Measurements from ENCODE around the gene GJA3. TPM values are rescaled to one million over a fixed set of nuclear protein-coding genes. Genes with fewer than 3 reads are reported as not detected.

GJA3 gene
- total RNA-seq, 1 experiment from 2014 or later: 0.92 TPM

GRCh38 chr13:20195801-20196200 lies 34.9 kb upstream of the GJA3 start:
- H3T11ph ChIP-seq (ENCODE audit: low read length): no peak overlapping the region
- H2AFZ ChIP-seq (ENCODE audit: low read length): no peak overlapping the region
- no peak overlapping the region for H3K4me2 ChIP-seq (ENCODE audit: insufficient read depth, insufficient read length, low read length)
- no peak overlapping the region for H3K56ac ChIP-seq (ENCODE audit: insufficient read length, low read depth, low read length)
- H3K23me2 ChIP-seq (ENCODE audit: insufficient read length, low read depth, low read length, poor library complexity, severe bottlenecking): peaks cover 18% of the 10 kb centered on the region
- no peaks in the 10 kb centered on the region for H3K79me2 ChIP-seq (ENCODE audit: insufficient read depth, low read length)
- H3K4me1 ChIP-seq (ENCODE audit: insufficient read depth, low read length): no peaks in the 10 kb centered on the region
- H3K36me3 Mint-ChIP-seq (ENCODE audit: insufficient read depth in 1 of 3, low read depth in 3 of 3): no peaks in the 10 kb centered on the region
- H4K91ac ChIP-seq (ENCODE audit: insufficient read length, low read depth, low read length): no peak overlapping the region
- WGBS (ENCODE audit: extremely low coverage, insufficient read length, low lambda C conversion rate): no CpG with 5 or more reads among the region's 8 CpGs
- H3K9ac ChIP-seq (ENCODE audit: extremely low read depth, insufficient read length, low read length): no peak overlapping the region
- no peak overlapping the region for H3K14ac ChIP-seq (ENCODE audit: insufficient read depth, low read length)
- no peak overlapping the region for H2BK5ac ChIP-seq (ENCODE audit: insufficient read length, low read length)
- no peak overlapping the region for H4K5ac ChIP-seq (ENCODE audit: insufficient read length, low read depth, low read length)
- no peaks in the 10 kb centered on the region for H3K79me1 ChIP-seq (ENCODE audit: insufficient read depth, low read depth, low read length, poor library complexity, severe bottlenecking)
- peaks cover 39% of the 10 kb centered on the region for H3K27me3 ChIP-seq (ENCODE audit: insufficient read depth, low read length)
- H2AK5ac ChIP-seq (ENCODE audit: insufficient read length, low read length): no peak overlapping the region
- no peaks in the 10 kb centered on the region for H3K9me3 ChIP-seq (ENCODE audit: control insufficient read depth, low read depth, low read length)
- H3K23ac ChIP-seq (ENCODE audit: insufficient read length, low read depth, low read length): no peak overlapping the region
- no peak overlapping the region for H2BK12ac ChIP-seq (ENCODE audit: insufficient read length, low read depth, low read length)
- H3K4me1 Mint-ChIP-seq: peaks cover 11 to 25% of the 10 kb centered on the region in 2 experiments
- no peak overlapping the region for H4K8ac ChIP-seq (replicated peaks; ENCODE audit: insufficient read length, low read depth, low read length)
- H3K27ac ChIP-seq (ENCODE audit: insufficient read length, low read depth, low read length): no peak overlapping the region
- TF ChIP-seq CTCF (conservative IDR thresholded peaks at IDR 0.05): no peak
- H2BK20ac ChIP-seq (ENCODE audit: low read depth, low read length, poor library complexity, severe bottlenecking): no peak overlapping the region
- peaks cover 68% of the 10 kb centered on the region for H3K27me3 Mint-ChIP-seq (ENCODE audit: low read depth)
- H3K4me3 Mint-ChIP-seq: no peak overlapping the region
- no peaks in the 10 kb centered on the region for H4K20me1 ChIP-seq (ENCODE audit: control insufficient read depth, insufficient read depth, insufficient read length)
- no peak overlapping the region for H3K18ac ChIP-seq (ENCODE audit: insufficient read length, low read depth, low read length)
- H2BK15ac ChIP-seq (ENCODE audit: low read depth, low read length): no peak overlapping the region
- DNase-seq: no peak
- no peak overlapping the region for H3K27ac Mint-ChIP-seq
- H2BK120ac ChIP-seq (ENCODE audit: low read depth, low read length, poor library complexity, severe bottlenecking): no peak overlapping the region
- H3K9me3 Mint-ChIP-seq: peaks cover 3 to 9% of the 10 kb centered on the region in 2 experiments; a peak in 3 of 5 replicates
- H3K4ac ChIP-seq (ENCODE audit: low read depth, low read length): no peak overlapping the region
